ENCODE measurements around the gene ALMS1.

- TF ChIP-seq, protein P1, sequence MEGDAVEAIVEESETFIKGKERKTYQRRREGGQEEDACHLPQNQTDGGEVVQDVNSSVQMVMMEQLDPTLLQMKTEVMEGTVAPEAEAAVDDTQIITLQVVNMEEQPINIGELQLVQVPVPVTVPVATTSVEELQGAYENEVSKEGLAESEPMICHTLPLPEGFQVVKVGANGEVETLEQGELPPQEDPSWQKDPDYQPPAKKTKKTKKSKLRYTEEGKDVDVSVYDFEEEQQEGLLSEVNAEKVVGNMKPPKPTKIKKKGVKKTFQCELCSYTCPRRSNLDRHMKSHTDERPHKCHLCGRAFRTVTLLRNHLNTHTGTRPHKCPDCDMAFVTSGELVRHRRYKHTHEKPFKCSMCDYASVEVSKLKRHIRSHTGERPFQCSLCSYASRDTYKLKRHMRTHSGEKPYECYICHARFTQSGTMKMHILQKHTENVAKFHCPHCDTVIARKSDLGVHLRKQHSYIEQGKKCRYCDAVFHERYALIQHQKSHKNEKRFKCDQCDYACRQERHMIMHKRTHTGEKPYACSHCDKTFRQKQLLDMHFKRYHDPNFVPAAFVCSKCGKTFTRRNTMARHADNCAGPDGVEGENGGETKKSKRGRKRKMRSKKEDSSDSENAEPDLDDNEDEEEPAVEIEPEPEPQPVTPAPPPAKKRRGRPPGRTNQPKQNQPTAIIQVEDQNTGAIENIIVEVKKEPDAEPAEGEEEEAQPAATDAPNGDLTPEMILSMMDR (IDR thresholded peaks at IDR 0.05) = no peak
- no peak for TF ChIP-seq POLR2A (IDR thresholded peaks at IDR 0.05)
- TF ChIP-seq POLR2AphosphoS5 (IDR thresholded peaks at IDR 0.05) = peak; percentile 41
Observed at GRCh38 chr2:73640511-73640911, 254.9 kb downstream of the ALMS1 start.
